SKM-1 (cell line): ENCODE measurements around the gene RIC1.
"Not testable (repeated sequence)": the region's sequence is repeated elsewhere in the genome, so short reads cannot be mapped to it uniquely, and the experiment has no call there.

Experiments used
- DNase-seq: peaks from one replicate; lab custom pipeline; 2025; ENCODE audit not compliant: unreplicated experiment; lab: John Stamatoyannopoulos, UW

The RIC1 gene

DNA sequence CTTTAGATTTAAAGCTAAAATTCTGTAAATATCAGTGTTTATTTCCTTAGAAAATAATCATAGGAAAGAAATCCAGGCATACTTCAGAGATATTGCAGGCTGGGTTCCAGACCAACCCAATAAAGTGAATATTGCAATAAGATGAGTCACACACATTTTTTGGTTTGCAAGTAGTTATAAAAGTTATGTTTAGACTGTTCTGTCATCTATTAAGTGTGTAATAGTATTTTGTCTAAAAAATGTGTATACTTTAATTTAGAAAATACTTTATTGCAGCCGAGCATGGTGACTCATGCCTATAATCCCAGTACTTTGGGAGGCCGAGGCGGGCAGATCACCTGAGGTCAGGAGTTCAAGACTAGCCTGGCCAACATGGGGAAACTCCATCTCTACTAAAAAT lies 6.9 kb upstream of the RIC1 start:
- no peak for DNase-seq

DNA sequence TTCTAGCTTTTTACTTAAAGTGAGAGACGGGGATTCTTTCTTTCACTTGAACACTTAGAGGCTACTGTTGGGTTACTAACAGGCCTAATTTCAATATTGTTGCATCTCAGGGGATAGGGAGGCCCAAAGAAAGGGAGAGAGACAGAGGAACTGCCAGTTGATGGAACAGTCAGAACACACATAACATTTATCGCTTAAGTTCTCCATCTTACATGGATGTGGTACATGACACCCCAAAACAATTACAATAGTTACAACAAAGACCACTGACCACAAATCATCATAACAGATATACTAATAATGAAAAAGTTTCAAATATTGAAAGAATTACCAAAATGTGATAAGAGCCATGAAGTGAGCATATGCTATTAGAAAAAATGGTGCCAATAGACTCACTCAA lies 4.3 kb upstream of the RIC1 start:
- no peak for DNase-seq

DNA sequence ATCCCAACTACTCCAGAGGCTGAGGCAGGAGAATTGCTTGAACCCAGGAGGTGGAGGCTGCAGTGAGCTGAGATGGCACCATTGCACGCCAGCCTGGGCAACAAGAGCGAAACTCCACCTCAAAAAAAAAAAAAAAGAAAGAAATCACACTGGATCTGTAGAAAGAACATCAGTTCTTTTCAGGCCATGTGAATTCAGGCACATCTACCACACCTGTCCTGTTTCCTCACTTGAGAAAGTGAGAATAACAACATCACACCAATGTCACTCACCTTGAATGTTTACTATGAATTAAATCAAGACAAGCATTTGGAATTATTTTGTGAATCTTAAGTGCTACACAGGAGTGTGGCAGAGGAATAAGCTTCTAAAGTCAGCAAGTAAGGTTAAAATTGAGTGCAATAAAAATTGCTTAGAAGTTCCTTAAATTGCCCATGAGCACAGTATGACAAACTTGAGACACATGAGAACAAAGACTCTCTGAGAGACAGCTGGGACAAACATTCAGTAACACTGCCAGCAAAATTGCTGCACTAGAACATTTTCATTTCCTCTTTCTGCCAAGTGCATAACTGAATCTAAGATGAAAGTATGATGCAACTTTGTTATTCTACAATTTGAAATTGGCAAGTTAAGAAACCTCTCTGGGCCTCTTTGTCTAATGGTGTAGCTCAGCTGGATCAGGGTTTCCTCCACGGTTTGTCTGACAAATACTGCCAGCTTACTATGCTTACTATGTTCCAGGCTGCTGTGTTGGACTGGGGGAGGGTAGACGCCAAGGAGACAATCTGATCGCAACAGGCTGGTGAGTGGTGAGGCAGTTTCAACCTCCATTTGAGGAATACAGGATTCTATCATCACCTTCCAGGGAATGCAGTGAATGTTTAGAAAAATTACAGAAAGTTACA lies 1.9 kb upstream of the RIC1 start:
- DNase-seq: peak; percentile 96

DNA sequence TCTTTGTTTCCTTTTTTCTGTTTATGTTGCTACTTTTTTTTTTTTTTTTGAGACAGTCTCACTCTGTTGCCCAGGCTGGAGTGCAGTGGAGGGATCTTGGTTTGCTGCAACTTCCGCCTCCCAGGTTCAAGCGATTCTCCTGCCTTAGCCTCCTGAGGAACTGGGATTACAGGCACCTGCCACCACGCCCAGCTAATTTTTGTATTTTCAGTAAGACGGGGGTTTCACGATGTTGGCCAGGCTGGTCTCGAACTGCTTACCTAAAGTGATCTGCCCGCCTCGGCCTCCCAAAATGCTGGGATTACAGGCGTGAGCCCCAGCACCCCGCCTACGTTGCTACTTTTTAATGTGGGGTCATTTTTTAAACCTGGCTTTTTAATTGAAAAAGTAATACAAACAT lies 1.2 kb upstream of the RIC1 start:
- DNase-seq: not testable (repeated sequence)

DNA sequence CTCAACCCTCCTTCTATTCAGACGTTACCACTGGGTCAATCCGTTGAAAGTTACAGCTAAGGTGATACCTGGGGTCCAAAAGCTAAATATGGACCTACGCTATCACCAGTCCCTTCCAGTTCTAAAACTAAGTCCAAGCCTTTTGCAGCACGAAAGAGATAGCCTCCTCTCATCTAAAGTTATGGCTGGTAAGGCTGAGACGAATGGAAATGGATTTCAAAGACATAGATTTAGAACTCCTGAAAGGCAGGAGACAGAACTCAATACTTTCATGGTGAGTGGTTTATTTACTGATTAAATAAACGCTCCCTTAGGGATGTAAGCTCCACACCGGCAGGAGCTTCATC lies 751 bp upstream of the RIC1 start:
- DNase-seq: no peak

DNA sequence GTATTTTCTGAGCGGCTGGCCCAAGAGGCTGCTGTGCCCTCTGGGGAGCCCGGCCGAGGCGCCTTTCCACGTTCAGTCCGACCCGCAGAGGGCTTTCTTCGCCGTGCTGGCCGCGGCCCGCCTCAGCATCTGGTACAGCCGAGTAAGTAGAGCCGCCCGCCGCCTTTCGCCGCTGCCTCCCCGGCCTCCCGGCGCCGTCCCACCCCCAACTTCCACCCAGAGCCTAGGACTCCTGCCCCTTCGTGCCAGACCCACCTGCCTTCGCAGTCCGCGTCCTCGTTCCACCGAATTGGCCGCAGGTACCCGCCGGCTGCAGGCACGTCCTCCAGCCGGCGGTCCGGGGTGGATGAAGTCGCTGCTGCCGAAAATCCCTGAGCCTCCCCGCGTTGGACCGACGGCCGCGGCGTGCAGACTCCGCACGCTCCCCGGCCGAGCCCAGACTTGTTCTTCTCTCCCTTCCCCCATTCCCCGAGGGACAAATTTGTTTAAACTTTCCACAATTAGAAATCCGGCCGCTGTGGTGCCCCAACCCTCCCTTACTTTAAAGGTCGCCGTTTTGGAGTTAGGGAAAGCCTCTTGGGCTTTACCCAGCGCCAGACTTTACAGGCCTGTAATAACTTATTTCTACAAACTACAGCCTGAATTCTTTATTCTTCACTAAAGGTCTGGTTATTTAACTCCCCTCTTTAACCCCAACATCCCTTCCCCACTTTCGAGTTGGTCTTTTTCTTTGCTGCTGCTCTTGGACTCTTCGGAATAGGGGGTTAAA lies 589 bp downstream of the RIC1 start:
- DNase-seq: no peak

DNA sequence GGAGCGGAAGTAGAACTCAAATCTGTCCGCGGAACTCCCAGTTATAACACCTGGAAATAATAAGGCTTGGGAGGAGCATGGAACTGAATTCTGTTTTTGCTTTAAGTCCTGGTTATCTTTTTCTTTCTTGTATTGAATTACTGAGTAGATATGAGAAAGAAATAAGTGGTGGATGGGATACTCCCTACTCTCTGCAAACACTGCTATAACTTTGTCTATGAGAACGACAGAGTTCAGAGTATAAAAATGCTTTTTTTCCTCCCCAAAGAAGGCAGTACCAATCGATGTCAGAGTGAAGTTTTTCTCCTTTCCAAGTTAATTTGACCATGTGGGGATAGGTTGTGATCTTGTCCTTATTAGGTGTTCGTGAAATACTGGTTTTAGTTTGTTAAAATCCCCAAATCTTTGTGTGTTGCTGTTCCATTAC lies 1.2 kb downstream of the RIC1 start:
- DNase-seq: no peak

DNA sequence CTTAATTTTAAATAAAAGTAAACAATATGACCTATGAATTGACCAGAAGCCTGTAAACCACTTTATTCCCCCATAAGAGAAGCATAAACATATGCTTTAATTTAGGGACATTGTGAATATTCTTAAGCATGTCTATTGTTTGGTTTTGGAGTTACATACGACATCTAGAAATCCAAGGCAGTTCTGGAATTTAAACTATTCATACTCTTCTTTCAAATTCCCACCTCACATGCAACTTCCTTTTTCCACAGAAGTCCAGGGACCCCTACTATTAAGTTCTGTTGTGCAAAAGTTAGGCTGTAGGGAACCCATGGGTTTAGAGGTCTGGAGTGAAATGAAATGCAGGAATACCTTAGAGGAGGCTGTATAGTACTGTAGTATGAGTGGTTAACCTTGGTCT lies 2.1 kb downstream of the RIC1 start:
- no peak for DNase-seq

DNA sequence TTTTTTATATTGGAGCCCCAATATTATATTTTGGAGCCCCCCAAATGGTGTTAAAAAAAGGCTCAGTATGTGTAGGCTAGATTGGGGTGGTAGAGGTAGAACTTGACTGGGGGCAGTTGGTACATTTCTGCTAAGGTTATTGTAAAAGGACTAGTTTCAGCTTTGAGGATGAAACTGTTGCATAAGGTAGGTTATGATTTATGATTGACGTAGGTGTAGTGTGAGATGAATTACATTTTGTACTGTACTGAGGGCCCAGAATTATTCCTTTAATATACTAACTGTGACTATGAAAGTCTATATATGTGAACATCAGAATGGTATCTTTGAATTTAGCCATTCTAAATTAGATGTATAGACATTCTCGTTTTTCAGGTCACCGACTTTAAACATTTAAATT lies 3.6 kb downstream of the RIC1 start:
- DNase-seq: no peak

DNA sequence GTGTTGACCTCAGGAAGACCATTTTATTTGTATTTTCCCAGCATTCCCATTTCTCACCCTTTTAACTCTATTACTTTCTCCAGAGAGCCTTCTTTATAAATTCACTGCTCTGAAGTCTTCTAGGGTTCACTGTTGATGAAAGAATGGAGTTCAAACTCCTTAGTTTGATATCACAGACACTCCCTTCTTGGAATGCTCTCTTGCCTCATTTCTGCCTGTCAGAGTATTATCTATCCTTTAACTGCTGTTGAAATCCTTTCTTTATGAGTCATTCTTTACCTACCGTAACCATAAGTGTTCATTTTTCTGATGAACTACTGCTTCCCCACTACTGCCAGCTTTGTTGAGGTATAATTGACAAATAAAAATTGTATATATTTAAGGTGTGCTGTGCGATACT lies 4.3 kb downstream of the RIC1 start:
- DNase-seq: no peak

DNA sequence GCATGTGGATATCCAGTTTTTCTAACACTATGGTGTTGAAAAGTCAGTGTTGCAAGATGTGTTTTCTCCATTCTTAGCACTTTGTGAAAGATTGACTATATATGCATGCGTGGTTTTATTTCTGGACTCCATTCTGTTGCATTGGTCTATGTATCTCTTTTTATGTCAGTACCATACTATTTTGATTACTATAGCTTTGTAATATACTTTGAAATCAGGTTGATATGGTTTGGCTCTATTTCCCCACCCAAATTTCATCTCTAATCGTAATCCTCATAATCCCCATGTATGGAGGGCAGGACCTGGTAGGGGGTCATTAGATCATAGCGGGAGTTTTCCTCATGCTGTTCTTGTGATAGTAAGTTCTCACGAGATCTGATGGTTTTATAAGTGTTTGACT lies 6.5 kb downstream of the RIC1 start:
- DNase-seq: no peak

DNA sequence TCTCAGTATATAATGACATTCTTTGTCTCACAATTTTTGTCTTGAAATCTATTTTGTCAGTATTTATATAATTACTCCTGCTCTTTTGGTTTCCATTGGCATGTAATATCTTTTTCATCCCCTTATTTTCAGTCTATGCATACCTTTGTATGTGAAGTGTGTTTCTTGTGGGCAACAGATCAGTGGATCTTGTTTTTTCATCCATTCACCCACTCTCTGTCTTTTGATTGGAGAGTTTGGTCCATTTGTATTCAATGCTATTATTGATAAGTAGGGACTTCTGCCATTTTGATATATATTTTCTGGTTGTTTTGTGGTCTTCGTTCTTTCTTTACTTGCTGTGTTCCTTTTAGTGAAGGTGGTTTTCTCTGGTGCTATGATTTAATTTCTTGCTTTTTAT lies 10.9 kb downstream of the RIC1 start:
- DNase-seq: no peak

DNA sequence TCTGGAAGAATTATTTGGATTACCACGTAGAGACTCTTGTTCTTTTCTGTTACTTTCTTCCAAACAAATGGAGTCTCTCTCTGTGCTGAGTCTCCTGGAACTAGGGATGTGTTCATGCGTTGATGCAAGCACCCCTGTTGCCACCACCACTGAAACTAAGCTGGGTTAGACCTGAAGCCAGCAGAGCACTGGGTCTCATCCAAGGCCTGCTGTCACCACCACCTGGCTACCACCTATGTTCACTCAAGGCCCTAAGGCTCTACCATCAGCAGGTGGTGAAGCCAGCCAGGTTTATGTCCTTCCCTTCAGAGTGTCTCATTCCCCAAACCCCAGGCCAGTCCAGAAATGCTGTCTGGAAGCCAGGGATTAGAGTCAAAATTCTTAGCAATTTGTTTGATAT lies 13.3 kb downstream of the RIC1 start:
- no peak for DNase-seq

DNA sequence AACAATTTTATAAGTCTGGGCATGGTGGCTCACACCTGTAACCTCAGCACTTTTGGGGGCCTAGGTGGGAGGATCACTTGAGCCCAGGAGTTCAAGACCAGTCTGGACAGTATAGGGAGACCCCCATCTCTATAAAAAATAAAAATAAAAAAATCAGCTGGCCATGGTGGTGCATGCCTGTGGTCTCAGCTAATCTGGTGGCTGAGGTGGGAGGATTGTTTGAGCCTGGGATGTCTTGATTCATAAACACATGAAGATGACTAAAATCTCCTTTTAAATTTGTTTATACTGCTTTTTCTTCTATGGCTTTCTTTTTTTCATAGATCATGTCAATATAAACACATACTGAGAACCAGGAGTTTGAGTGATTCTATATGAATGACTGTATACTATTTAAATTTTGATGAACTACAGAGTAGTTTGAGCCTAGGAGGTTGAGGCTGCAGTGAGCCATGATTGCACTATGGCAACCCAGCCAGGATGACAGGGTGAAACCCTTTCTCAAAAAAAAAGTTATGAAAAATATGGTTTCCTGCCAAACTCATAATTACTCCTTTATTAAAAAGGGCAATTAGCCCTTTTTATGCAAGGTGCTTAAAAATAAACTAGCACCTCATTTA lies 14.2 kb downstream of the RIC1 start:
- DNase-seq: no peak

DNA sequence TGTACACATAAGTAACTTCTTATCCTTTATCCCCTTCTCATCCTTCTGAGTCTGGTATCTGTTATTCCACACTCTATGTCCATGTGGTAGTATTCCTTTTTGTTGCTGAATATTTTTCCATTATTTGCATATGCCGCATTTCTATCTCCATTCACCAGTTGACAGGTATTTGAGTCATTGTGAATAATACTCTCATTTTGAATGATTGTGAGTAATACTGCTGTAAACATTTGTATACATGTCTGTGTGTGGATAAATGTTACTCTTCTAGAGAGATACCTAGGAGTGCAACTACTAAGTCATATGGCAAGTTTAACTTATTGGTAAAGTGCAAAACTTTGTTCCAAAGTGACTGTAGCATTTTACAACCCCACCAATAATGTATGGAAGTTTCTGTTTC lies 15.6 kb downstream of the RIC1 start:
- DNase-seq: no peak

DNA sequence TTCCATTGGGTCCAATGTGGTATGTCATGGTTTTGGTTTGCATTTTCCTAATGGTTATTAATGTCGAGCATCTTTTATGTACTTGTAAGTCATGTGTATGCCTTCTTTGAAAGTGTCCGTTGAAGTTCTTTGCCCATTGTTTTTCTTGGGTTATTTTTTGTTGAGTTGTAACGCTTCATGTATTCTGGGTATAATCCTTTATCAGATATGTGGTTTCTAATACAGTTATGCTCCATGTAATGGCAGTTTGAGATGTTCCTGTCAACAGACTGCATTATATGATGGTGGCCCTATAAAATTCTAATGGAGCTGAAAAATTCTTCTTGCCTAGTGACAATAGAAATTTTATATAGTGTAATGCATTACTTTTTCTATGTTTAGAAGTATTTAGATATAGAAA lies 17.2 kb downstream of the RIC1 start:
- DNase-seq: no peak

DNA sequence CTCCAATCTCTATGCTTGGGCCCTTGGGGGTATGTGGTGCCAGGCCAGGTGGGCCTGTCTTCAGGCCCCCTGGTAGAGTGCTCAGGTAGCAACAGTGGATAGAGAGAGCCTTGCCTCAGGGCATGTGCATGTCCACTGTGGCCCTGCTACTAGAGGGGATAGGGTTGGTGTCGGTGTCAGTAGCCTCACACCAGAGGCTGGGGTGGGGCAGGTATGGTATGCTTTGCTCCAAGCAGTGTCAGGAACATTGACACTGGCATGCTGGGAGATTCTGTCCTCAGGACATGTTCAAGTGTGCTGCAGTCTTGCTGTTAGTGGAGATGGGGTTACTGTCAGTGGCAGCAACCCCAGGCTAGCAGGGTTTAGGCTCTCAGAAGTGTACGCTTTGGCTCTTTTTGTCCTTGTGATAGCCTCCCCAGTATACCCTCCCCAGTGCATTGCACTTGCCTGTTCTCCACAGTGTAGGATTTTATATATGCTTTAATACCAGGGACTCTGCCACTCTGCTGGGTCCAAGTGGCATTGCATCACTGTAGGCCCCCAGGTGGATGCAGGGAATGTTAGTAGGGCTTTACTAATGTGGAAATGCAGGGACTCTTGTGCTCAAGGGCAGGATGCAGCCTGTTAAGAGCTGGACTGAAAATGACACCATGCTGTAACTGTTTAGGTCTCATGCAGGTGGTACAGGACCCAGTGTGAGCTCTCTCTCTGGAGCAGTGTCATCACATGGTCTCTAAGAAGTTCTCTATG lies 21.6 kb downstream of the RIC1 start:
- no peak for DNase-seq

DNA sequence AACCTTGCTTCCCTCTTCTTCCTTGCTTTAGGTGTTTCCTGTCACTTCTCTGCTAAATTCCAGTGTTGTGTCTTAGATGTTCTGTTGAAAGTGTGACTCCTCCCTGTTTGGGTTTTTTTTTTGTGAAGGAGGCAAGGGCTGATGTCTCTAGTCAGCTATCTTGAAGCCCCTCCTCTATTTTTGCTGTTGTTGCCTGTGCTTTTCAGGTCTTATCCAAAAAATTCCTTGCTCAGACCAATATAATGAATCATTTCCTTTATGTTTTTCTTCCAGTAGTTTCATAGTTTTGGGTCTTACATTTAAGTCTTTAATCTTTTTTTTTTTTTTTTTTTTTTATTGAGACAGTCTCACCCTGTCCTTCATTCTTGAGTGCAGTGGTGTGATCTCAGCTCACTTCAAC lies 22.3 kb downstream of the RIC1 start:
- DNase-seq: no peak

DNA sequence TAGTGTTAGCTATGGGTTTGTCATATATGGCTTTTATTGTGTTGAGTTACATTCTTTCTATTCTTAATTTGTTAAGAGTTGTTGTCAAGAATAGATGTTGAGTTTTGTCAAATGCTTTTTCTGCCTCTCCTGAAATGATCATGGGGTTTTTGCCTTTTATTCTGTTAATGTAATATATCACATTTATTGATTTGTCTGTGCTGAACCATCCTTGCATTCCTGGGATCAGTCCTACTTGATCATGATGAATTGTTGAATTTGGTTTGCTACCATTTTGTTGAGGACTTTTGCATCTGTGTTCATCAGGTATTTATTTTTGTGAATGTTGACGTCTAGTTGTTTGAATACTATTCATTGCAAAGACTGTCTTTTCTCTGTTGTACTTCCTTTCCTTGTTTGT lies 23.9 kb downstream of the RIC1 start:
- DNase-seq: no peak

DNA sequence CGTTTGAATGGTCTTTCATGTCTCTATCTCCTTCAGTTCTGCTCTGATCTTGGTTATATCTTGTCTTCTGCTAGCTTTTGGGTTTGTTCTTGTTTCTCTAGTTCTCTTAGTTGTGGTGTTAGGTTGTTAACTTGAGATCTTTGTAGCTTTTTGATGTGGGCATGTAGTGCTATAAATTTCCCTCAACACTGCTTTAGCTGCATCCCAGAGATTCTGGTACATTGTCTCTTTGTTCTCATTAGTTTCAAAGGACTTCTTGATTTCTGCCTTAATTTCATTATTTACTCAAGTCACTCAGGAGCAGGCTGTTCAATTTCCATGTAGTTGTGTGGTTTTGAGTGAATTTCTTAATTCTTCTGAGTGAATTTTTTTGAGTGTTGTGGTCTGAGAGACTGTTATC lies 33.9 kb downstream of the RIC1 start:
- DNase-seq: not testable (repeated sequence)

DNA sequence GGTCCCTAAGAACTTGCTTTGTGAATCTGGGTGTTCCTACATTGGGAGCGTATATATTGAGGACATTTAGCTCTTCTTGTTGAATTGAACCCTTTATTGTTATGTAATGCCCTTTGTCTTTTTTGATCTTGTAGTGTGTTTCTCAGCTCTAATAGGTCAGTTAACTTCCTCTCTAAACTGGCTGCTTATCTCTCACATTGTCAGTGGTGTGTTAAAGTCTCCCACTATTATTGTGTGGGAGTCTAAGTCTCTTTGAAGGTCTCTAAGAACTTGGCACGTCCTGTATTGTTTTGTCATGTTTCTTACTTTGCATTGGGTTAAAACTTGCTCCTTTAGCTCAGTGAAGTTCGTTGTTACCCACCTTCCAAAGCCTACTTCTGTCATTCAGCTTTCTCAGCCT lies 36.2 kb downstream of the RIC1 start:
- DNase-seq: no peak
